DMS114 treated with DMSO at 0.1 percent for 48 hours (cell line): Measurements from ENCODE around the gene KCNK1.
"Not testable (repeated sequence)": the region's sequence is repeated elsewhere in the genome, so short reads cannot be mapped to it uniquely, and the experiment has no call there.

Source experiments
- DNase-seq: peaks from one replicate; lab custom pipeline; 2025; ENCODE audit not compliant: unreplicated experiment; lab: John Stamatoyannopoulos, UW

The KCNK1 gene

DNA sequence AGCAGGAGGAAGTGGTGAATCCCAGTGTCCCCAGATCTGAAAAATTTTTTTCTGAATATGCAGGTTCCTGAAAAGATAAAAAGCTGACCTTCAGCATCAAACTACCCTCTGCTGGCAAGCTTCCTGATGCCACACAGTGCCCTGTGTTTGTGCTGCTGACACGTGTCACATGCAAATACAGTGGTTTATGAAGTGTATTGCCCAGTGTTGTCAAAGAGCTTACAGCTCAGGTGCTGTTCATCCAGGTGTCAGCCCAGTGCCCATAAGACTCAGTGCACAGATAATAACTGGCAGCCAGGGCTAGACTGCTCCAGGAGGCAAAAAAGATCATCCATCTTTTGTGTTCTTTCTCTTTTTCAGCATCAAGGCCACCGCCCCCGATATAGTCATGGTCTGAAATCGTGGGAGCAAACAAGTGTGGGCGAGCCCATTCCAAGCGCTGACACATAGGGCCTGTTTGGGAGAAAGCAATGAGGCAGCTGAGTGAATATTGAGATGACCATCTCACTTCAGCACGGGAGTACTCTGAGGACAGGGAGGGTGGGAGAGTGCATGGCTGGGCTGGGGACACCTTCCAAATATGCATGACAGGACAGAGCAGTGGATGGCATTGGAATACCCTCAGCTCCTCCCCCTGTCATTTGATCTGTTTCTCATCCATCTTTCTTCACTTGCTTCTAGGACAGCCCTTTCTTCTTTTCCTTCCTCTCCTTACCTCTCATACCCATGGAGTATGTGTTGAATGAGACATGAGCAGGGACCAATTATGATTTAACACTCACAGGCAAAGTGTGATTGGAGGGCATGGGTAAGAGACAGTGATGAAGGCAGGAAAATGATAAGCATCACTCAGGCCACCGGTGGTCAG is 6.4 kb upstream of the KCNK1 start:
- DNase-seq, result no peak

- no peak for DNase-seq
These were observed 4.9 kb upstream of the KCNK1 start for GRCh38 chr1:233608988-233609387.

GRCh38 chr1:233609926-233610325 is 4.0 kb upstream of the KCNK1 start:
- no peak for DNase-seq

DNA sequence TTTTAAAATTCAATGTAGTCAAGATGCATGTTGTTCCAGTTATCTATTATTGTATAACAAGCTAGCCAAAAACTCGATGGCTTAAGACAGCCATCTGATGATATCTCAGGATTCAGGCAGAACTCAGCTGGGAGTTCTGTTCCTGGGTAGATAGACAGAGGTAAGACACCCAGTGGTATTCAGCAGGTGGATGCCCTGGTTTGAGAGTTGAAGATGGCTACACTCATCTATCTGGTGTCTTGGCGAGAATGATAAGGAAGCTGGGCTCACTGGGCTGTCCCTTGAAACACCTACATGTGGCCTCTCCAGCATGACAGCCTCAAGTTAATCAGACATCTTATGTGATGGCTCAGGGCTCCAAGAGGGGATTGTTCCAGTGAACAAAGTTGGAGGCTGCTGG is 3.3 kb upstream of the KCNK1 start:
- DNase-seq, result no peak

DNA sequence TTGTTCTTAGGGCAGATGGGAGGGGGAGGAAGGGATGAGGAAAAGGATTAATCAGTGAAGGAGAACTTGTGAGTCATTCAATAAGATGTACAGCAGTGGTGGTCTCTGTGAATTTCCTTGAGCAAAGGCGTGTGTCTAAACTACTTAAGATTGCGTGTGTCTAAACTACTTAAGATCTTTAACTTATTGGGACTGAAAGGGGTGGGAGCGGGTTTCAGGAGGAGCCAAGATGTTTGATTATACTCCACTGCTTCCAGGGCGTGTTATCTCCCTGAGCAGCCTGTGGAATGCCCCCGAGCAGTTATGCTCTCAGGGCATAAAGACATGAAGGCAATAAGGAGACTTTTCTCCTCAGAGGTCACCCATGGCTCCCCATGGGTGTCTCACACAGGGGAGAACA is 2.5 kb upstream of the KCNK1 start:
- DNase-seq, result not testable (repeated sequence)

- no peak for DNase-seq
These were observed 352 bp downstream of the KCNK1 start for GRCh38 chr1:233614173-233614742.

DNA sequence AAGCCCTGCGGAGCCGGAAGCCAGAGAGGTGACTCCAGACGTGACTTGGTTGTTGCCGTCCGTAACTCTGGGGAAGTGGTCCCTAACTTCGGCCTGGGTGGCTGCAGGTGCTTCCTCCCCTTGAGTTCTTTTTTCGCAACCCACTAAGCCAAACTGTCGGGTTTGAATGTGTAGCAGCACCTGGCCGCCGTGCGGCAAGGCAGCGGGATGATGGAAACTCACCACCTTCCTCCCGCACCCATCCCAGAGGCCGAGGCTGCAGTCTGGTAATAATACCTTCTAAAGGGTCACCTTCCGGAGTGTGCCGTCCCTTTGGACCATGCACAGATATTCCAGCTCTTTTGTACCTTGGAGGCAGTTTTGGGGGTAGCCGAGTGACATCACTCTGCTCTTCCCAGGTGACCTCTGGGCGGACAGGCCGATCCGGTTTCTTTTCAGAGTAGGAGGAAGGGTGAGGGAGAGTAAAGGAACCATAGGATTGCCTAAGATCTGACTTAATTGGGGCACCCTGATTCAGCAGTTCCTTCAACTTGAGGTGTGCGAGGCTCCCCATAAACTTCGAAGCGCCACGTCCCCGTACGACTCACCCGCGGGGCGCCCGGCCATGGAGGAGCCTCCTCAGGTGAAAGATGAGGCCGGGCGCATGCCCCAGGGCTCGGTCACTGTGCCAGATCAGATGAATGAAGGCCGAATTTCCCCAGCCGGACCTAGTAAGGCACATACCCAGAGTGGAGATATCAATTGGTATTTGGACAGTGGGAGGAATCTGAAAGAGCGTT is 1.0 kb downstream of the KCNK1 start:
- DNase-seq, result no peak

- no peak for DNase-seq
These were observed 1.7 kb downstream of the KCNK1 start for GRCh38 chr1:233615571-233615970.

GRCh38 chr1:233617025-233617424 is 3.1 kb downstream of the KCNK1 start:
- DNase-seq, result no peak

GRCh38 chr1:233619414-233619813 is 5.5 kb downstream of the KCNK1 start:
- DNase-seq, result not testable (repeated sequence)

GRCh38 chr1:233620065-233620464 is 6.2 kb downstream of the KCNK1 start:
- no peak for DNase-seq

- DNase-seq, result no peak
These were observed 8.0 kb downstream of the KCNK1 start for GRCh38 chr1:233621923-233622322.

GRCh38 chr1:233624289-233624688 is 10.4 kb downstream of the KCNK1 start:
- no peak for DNase-seq

GRCh38 chr1:233625087-233625486 is 11.2 kb downstream of the KCNK1 start:
- no peak for DNase-seq

GRCh38 chr1:233625510-233625981 is 11.6 kb downstream of the KCNK1 start:
- no peak for DNase-seq

DNA sequence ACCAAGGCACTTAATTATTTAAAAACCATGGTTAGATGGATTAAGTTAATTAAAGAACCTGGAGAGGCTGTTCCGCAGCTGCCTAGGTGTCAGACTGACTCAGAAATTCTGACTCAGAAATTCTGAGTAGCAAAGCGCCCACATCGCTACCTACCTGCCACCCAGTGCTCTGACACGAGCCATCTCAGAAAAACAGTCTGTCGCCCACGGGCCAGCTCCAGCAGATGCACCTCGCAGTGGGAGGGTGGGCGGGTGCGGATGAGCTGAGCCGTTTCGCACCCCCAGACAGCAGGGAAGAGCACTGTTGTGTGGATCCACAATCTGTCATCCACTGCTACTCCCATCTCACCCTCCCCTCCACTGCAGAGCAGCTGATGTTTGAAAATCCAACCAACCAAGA is 13.5 kb downstream of the KCNK1 start:
- DNase-seq, result no peak

DNA sequence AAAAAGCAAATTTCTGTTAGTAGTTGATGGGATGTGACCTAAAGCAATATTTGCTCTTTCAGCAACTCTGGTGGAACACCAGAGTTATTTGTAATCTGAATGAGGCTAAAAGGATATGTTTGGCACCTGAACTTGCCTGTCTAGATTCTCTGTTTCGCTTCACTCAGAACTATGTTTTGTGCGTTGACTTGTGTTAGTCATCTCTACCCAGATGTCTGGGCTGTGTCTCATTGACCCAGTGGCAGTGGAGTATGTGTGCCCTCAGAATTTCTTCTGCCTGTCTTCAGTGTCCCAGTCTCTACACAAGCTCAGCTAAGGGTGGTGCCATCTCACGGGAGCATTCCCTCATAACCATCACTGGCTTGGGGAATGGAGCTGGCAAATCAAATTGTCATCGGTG is 13.9 kb downstream of the KCNK1 start:
- no peak for DNase-seq

GRCh38 chr1:233629305-233629935 is 15.5 kb downstream of the KCNK1 start:
- no peak for DNase-seq

DNA sequence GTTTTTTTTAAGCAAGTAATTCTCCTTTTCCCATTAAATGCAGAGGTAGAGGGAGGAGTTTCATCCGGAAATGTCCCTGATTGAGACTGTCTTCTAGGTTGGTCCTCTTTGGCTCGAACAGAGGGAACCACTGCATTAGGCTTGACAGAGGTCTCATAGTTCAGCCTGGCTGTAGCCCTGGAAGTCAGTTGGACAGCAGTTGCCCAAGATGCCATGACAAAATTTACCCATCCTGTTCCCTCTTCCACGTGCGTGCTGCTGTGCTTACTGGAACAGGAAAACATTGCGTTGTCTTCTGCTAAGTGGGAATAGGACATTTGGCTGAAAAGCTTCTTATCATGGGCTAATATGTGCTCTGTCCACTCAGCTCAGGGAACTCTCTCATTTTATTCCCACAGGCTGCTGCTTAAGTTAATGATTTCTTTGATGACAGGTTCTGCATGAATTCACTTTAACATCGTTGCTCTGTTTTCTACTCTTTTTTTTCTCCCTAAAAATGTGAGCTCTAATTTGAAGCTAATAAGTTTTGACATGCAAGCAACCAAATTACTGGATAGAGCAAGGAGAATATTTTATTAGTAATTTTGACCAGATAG is 18.0 kb downstream of the KCNK1 start:
- DNase-seq, result no peak

- DNase-seq, result no peak
These were observed 18.5 kb downstream of the KCNK1 start for GRCh38 chr1:233632436-233632835.
